Psoas muscle (tissue), 8 donors: ENCODE measurements around the gene TRMT10C. TPM values are rescaled to one million over a fixed set of nuclear protein-coding genes. Genes with fewer than 3 reads are reported as not detected.

Experiments
- ATAC-seq, 4 donors: fragments of 200-7000 bp; cut with Tn5 transposase; one replicate each; pipeline ENCODE4 v1.9.1; 2020; ENCODE audit warnings: moderate library complexity in 3 of 4, mild to moderate bottlenecking in 2 of 4
- DNase-seq, 2 donors: peaks; one replicate each; pipeline ENCODE4 v3.0.0-alpha.2; 2020
- H3K27ac ChIP-seq: fragments of 200-600 bp; one replicate; pipeline ENCODE4 v1.8.0; 2022
- H3K27me3 ChIP-seq, 3 donors: fragments of 200-600 bp in 1 of 3; one replicate each; pipeline versions ENCODE4 v1.6.1 to v1.8.0; 2013 to 2022; ENCODE audit warnings: low read length in 2 of 3, mild to moderate bottlenecking in 2 of 3, moderate library complexity in 1 of 3; ENCODE audit not compliant: insufficient read depth in 3 of 3
- H3K36me3 ChIP-seq, 2 donors: fragments of 200-600 bp in 1 of 2; one replicate each; pipeline versions ENCODE4 v1.6.1 to v1.8.0; 2013 to 2022; ENCODE audit warnings: low read depth in 1 of 2, mild to moderate bottlenecking in 1 of 2, moderate library complexity in 1 of 2; ENCODE audit not compliant: insufficient read depth in 1 of 2
- H3K4me1 ChIP-seq: fragments of 200-600 bp; one replicate; pipeline ENCODE4 v1.8.0; 2022
- H3K4me3 ChIP-seq: fragments of 200-600 bp; one replicate; pipeline ENCODE4 v1.8.0; 2022; ENCODE audit warnings: mild to moderate bottlenecking
- H3K9me3 ChIP-seq: fragments of 200-600 bp; one replicate; pipeline ENCODE4 v1.8.0; 2022
- WGBS, 3 donors: extraction: QIAGEN DNeasy Blood & Tissue Kit; methylation state at CpG; one replicate each; pipeline versions ENCODE4 v1.1.6 to v1.1.7; 2013; 5-methylcytosine and 5-hydroxymethylcytosine counted together
- intact Hi-C, 2 donors: fragments of 100-400 bp; cut with DNase I; formaldehyde crosslinking; loops; one replicate each; pipeline versions ENCODE4 v1.11.0 to v1.14.2; 2022
- long read RNA-seq, 2 donors: library from polyadenylated mRNA; unstranded; transcript quantifications; one replicate each; pipeline ENCODE4 v2.0.0, GENCODE V29; 2021
- polyA plus RNA-seq, 3 donors: library from polyadenylated mRNA; stranded (reverse); fragments of 200-250 nt; gene quantifications; one replicate each; pipeline ENCODE4 v1.2.3, GENCODE V29; 2013
- total RNA-seq, 4 donors: library from RNA; stranded (reverse); fragmentation: NEBNext Ultra II Directional in 2 of 4; extraction: Animal tissue kit (Norgen Biotek cat#: 25700) in 2 of 4; gene quantifications; one replicate each; pipeline versions ENCODE4 v1.2.1 to v1.2.4, GENCODE V29; 2021 to 2023
- TF ChIP-seq, protein P1 (sequence below): fragments of 200-600 bp; IDR thresholded peaks from one replicate; pipeline ENCODE4 v1.8.0; 2022; ENCODE audit warnings: antibody characterized with exemption
- donor health status: healthy with polysubstance abuse.
- donor health status: DM: no; HTN: no; CAD: no; lungs with moderate emphysema.
- donor health status: Bipolar disorder and iron deficiency.
- donor health status: healthy.
- donor health status: DM: yes; HTN: yes; CAD: no.
- donor health status: DM: no; HTN: no; CAD: no.
- donor health status: DM: no; HTN: no; CAD: no.
- donor health status: DM: yes; HTN: yes; CAD: no.

The TRMT10C gene
- 10 to 100 TPM; 23.4 to 34.6 (median 26.8) TPM for total RNA-seq
- polyA plus RNA-seq = 10 to 100 TPM; 27.8 to 64.0 (median 50.9) TPM
- long read RNA-seq, donor 1, transcript TRMT10C-201 (2 exons, 1,819 nt) = major isoform, 26 of 27 reads
- long read RNA-seq, donor 1, partial matches to known transcripts = 0 of 27 reads
- long read RNA-seq, donor 1, other reads (novel, unspliced or antisense) = 1 of 27 reads
- long read RNA-seq, donor 2, transcript TRMT10C-201 (2 exons, 1,819 nt) = major isoform, 62 of 62 reads
- long read RNA-seq, donor 2, partial matches to known transcripts = 0 of 62 reads
- long read RNA-seq, donor 2, other reads (novel, unspliced or antisense) = 0 of 62 reads

DNA sequence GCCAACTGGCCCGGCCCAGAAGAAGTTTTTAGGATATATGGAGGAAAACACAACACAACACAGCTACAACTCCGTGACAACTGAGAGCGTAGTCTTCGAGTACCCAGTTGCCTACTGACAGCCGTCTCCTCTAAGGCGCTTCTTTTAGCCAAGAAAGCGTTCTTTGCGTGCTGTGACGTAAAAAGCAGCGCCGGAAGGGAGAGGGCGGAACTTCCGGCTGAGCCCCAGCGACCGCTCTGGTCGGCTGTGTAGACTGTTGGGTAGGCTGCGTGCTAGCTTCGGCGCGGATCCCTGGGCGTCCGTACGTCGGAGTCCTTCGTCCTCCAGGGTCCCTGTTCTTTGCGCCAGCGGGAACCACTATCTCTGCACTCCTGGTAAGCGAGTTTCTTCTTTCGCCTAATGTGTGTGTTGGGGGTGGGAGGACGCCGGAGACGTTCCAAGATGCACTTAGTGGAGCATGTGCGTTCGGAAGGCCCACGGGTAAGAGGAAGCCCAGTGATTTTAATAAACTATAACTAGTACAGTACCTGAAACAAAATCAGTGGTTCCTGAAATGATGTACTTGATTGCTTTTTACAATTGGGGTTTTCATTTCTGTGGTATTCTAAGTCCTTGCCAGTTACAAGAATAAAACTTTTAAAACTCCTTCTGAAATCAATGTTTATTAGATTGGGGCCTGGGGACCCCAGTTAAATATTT, at the start of gene TRMT10C:
TSS of gene TRMT10C (plus strand) at position 239 of the 699 bp plus-strand sequence. CDS start 2,914 bp downstream, outside the sequence.
- intact Hi-C loops = loop anchor here in 1 of 2 donors (1.0 kb wide), 1 partner anchor 48 kb away; the partner anchor contains the start of gene SENP7
- WGBS, 3 donors = 0% methylated on average over 35 of the region's 35 CpGs

DNA sequence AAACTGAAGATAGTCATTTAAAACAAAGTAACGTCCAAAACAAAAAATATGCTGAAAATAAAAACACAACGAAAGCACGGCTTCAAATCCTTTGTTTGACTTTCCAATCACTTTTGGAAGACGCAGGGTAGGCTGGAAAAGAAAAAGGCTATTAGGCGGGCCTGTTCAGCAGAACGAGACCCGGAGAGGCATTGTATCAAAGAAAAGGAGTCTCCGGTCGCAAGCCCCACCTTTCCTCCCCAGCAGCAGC, 49.3 kb upstream of the TRMT10C start:
- intact Hi-C loops = loop anchor here in 1 of 2 donors (2.0 kb wide), 1 partner anchor 60 kb away; no protein-coding TSS in a partner anchor
- Histone ChIP-seq H3K9me3 (no peaks in the 10 kb centered on the region), H3K4me1 (peaks cover 3% of the 10 kb centered on the region), H3K27me3 (peaks cover 0 to 6% (median 0%) of the 10 kb centered on the region in 3 donors), H3K36me3 (no peaks in the 10 kb centered on the region), H3K4me3 (peak overlapping the region; percentile 86), H3K27ac (peak overlapping the region; percentile 90)
- ATAC-seq (peak in 2 of 4 donors; percentile 31 to 46), DNase-seq (no peak)
- TF ChIP-seq, protein P1, sequence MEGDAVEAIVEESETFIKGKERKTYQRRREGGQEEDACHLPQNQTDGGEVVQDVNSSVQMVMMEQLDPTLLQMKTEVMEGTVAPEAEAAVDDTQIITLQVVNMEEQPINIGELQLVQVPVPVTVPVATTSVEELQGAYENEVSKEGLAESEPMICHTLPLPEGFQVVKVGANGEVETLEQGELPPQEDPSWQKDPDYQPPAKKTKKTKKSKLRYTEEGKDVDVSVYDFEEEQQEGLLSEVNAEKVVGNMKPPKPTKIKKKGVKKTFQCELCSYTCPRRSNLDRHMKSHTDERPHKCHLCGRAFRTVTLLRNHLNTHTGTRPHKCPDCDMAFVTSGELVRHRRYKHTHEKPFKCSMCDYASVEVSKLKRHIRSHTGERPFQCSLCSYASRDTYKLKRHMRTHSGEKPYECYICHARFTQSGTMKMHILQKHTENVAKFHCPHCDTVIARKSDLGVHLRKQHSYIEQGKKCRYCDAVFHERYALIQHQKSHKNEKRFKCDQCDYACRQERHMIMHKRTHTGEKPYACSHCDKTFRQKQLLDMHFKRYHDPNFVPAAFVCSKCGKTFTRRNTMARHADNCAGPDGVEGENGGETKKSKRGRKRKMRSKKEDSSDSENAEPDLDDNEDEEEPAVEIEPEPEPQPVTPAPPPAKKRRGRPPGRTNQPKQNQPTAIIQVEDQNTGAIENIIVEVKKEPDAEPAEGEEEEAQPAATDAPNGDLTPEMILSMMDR = no peak
- WGBS, 3 donors = 1 to 3% (median 1%) methylated on average over 9 of the region's 9 CpGs

More for the DNA sequence above, at the start of gene TRMT10C:
- Histone ChIP-seq H3K27ac (peak within 1 kb of the TSS; percentile 93), H3K4me1 (peaks cover 15% of the 10 kb centered on the region), H3K27me3 (peaks cover 0 to 10% (median 4%) of the 10 kb centered on the region in 3 donors), H3K9me3 (no peaks in the 10 kb centered on the region), H3K4me3 (peak within 1 kb of the TSS; percentile 88), H3K36me3 (peaks cover 0 to 24% of the 10 kb centered on the region in 2 donors)
- DNase-seq (peak; percentile 89 to 95), ATAC-seq (peak; percentile 99 to 100 (median 100))
- TF ChIP-seq, protein P1 = no peak

DNA sequence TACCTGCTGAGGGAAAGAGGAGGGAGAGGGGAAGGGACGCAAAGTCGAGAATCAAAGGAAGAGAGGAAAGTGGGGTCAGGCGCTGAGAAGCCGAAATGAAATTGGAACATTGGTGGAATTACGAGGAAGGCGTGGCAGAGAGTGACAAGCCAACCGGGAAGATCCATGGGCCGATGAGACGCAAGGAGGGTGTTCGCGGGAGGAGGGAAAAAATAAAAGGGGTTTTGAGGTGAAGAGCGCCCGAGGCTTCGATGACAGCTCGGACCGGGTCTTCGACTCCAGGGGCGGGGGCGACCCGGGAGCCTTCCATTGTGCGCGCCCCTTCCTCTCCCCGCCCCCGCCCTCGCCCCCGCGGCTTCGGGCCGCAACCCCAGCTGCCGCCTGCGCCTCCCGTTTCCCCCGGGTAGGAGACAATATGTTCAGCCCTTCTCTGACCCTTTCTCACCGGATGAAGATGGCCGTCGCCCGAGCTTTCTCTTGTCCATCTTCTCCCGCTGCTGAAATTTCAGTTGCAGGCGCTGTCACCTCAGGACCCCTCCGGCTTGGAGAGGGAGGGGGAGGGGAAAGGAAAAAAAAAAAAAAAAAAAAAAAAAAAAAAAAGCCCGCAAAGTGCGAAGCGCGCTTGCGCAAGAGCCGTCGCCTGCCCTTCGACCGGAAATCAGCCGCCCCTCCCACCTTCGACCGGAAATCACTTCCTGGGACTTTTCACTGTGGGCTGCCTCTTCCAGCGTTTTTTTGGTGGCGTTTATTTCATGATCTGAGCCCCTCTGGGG, 48.8 kb upstream of the TRMT10C start, which contains the start of gene SENP7:
TSS of gene SENP7 (minus strand) at position 567 of the 773 bp plus-strand sequence. CDS start at position 485, 82 bp downstream.
- no peaks in the 10 kb centered on the region for H3K9me3 ChIP-seq
- ATAC-seq (peak; percentile 83 to 93 (median 85)), DNase-seq (peak; percentile 86 to 92)
- 0 to 1% (median 0%) methylated on average over 36 to 54 of the region's 54 CpGs for WGBS, 3 donors
- no peaks in the 10 kb centered on the region for H3K36me3 ChIP-seq
- peaks cover 0 to 10% (median 0%) of the 10 kb centered on the region in 3 donors for H3K27me3 ChIP-seq
- intact Hi-C loops = loop anchor here in 1 of 2 donors (1.0 to 2.0 kb wide), 2 partner anchors 48 to 60 kb away; partner anchors contain the start of gene TRMT10C
- peak within 1 kb of the TSS; percentile 86 for H3K4me3 ChIP-seq
- H3K4me1 ChIP-seq = peaks cover 3% of the 10 kb centered on the region
- TF ChIP-seq, protein P1 = no peak
- H3K27ac ChIP-seq = peak within 1 kb of the TSS; percentile 90

DNA sequence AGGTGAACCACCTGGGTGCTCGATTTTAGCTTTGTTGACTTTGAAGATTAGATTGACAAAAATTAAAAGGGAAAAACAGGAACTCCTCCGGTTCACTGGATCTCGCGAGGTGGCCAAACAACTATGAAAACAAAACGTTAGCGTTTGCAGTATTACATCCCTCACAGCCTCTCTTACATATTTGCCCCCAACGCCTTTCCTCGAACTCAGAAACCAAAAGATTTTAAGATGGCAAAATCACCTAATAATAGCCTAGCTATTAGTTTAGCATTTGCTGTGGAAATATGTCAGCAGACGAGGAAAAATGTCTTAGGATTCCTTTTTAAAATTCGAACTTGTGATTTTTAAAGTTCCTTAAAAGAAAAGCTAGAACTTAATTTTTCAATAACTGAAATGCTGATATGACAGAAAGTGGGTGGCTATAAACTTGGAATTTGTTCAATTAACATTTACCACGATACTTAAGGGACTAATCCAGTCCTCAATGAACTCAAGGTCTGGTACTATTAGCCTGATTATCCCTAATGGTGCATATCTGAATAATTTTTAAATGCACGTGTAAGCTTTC, 48.2 kb upstream of the TRMT10C start:
- ATAC-seq (peak; percentile 46 to 75 (median 57)), DNase-seq (no peak)
- Histone ChIP-seq H3K36me3 (no peaks in the 10 kb centered on the region), H3K27me3 (peaks cover 0 to 10% (median 0%) of the 10 kb centered on the region in 3 donors), H3K9me3 (no peaks in the 10 kb centered on the region), H3K4me3 (peak overlapping the region; percentile 86), H3K27ac (peak overlapping the region; percentile 90), H3K4me1 (peaks cover 3% of the 10 kb centered on the region)
- intact Hi-C loops = loop anchor here in 1 of 2 donors (1.0 to 2.0 kb wide), 2 partner anchors 48 to 59 kb away; partner anchors contain the start of gene TRMT10C
- TF ChIP-seq, protein P1 = no peak
- WGBS, 3 donors = 11 to 16% (median 12%) methylated on average over 12 of the region's 12 CpGs
